Islet precursor cell (in vitro differentiated cells): ENCODE data around the gene KNCN.

Experiments used
- DNase-seq: peaks from one replicate; pipeline ENCODE4 v3.0.0-alpha.2; 2018

KNCN gene

GRCh38 chr1:46523496-46524353 is 27.7 kb downstream of the KNCN start:
- DNase-seq, result no peak

DNA sequence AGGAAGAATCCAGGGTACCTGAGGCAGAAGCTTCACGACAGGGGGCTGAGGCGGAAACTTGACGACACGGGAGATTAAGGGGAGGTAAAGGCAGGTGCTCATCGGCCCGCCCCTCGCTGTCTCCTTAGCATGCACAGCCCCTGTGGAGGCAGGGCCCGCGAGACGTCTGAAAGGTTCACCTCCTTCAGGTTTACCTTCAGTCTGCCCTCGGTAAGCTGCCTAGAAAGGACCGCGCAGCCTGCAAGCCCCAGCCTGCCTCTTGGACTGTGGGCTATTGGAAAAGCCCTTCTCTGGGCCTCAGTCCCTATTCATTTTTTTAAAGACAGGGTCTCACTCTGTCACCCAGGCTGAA is 28.5 kb downstream of the KNCN start:
- no peak for DNase-seq

- no peak for DNase-seq
These were observed 29.1 kb downstream of the KNCN start for GRCh38 chr1:46522184-46522968.

DNA sequence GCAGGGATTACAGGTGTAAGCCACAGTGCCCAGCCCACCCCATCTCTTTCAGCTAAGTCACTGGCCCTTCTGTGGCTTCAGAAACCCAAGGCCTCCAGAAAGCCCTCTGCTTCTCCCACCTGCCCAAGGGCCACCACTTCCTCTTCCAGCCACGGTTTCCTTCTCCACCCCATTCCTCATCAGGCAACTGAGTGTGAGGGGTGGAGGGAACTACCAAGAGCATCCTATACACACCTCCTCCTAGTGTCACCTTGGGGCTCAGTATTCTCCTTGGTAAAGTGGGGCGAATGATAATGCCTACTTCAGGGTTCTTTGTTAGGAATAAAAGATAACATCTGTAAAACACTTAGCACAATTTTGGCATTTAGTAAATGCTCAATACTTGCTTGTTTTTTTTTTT is 30.0 kb downstream of the KNCN start:
- no peak for DNase-seq

DNA sequence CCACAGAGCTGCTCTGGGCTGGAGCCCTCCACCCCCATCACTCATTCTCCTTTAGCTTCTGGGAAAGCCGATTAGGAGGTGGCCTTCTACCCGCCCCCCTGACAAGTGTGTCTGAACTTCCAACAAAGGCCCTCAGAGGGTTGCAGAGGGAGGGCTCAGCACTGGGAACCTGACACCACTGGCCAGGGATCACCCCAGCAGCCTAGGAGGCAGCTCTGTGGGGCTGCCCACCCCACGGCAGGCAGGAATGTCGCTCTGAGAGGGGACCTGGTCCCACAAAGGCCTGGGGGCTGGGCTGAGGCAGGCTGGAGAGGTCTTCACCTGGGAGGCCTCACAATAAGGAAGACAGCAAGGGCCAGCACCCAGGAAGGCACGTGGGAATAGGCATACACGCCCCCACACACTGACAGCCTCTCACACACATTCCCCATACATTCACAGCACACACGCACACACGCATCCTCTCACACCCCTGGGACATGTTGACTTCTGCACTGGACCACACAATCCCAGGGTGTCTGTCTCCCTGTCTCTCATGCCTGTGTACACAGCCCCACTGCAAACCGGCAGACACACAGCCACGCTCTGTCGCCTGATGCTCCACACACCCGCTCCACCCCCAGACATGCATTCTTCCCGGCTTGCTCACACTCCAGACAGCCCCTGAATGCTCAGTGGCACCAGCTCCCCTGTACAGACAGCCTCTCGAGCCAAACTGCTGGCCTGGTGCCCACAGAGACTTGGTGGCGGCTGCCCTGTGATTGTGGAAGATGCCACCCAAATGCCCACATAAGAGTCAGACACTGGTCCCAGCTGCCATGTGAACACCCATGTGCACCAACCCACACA is 31.2 kb downstream of the KNCN start:
- DNase-seq, result peak; percentile 96

DNA sequence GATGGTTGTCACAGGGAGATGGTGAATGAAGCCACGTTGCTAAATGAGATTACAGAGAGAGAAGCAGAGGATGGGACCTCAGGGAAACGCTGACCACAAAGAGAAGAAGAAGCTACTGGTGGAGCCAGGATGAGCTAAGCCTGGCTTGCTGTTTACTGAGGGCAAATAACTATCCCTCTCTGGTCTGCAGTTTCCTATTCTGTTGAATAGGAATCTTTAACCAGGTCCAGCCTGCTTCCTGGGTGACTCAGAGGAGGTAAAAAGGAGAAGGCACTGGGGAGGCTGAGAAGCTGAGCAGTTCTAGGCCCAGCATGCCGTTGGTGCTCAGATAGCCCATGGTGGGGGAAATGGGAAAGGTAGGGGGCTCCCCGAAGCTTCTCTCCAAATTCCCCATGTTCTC is 32.2 kb downstream of the KNCN start:
- DNase-seq, result no peak

DNA sequence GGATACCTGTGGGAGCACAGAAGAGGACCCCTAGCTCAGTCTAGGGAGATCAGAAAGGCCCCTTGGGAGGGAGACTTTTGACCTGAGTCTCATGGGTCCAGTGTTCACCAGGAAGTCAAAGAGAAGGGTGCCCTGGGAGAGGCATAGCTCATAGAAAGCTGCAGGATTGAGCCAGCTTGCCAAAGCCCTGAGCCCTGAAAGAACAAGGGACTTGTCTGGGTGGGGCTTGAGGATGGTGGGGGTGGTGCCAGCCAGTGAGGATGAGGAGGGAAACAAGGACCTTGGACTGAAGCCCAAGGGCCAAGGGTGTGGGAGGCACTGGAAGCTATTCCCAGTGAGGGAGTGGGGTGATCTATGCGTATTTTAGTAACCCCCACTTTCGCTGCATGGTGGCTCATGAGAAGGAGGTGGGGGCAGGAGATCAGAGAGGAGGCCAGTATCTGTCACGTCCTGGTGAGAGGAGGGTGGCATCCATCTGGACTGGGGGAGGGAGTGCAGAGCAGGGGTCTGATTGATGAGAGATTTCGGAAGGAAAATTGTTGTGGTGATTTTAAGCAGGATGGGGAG is 33.4 kb downstream of the KNCN start:
- DNase-seq, result no peak

DNA sequence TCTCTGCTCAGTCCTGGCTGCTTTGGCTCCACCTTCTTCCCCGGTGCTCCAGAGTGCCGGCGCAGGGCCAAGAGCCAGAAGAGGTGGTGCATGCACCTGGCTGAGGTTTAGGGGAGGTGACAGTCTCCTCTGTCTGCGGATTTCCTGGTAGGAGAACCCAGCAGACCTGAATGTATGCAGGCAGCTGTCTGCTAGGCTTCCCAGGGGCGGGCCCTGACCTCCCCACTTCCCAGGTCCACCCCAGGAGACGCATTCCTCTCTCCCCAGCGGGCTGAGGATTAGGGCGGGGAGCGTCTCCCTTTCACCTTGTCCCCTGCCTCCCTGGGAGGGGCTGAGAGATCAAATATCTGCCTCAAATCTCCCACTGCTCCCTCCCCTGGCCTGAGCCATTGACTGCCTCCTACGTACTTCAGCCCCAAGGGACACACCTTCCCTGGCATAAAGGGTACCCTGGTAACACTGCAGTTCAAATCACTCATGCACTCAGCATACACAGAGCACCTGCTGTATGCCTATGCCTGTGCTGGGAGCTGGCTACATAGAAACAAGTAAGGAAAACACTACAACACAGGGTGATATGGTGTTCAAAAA is 34.3 kb downstream of the KNCN start:
- peak; percentile 84 for DNase-seq

- DNase-seq, result no peak
These were observed 35.1 kb downstream of the KNCN start for GRCh38 chr1:46516200-46516950.

DNA sequence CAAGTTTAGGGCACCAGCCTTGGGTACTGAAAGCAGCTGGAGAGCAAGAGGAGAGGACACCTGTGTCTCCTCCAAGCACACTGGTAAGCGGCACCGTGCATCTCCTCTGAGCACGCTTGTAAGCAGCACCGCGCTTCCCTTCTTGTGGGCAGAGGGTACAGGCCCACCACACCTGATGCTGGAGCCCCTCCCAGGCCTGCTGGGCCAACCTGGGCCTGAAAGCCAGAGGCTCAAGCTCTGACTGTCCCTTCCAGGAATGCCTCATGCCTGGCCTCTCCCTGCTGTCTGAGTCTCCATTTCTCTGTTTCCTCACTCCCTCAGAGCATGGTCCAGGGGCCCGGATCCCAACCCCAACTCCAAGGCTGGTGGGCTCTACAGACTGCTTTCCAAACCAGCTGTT is 35.9 kb downstream of the KNCN start:
- no peak for DNase-seq

- no peak for DNase-seq
These were observed 37.9 kb downstream of the KNCN start for GRCh38 chr1:46513536-46513935.

DNA sequence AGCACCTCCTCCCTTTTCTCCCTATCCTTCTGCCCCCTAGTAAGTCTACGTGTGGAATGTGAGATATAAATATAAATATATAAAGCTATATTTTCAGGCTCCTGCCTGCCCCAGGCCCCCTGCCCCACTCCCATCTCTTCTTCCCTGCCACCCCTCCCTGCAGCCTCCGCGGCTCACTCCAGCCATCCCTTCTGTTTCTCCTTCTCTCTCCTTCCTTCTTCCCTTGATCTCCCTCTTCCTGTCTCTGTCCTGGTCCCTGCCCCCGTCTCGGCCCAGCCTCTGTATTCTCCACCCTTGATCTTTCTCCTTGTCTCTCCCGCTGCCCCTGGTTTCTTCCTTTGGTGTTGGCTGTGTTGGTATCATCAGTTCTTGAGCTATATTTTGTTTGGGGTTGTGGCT is 38.7 kb downstream of the KNCN start:
- DNase-seq, result no peak

GRCh38 chr1:46512135-46512791 is 39.2 kb downstream of the KNCN start:
- no peak for DNase-seq

DNA sequence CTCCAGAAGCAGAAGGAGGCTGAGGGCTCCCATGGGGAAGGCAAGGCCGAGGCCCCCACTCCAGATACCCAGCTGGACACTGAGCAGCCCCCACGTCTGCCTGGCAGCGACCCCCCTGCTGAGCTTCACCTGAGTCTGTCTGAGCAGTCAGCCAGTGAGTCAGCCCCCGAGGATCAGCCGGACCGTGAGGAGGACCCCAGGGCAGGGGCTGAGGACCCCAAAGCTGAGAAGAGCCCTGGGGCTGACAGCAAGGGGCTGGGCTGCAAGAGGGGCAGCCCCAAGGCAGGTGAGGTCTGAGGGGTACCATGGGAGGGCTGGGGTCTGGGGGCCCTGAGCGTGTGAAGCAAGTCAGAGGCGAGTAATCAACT is 40.5 kb downstream of the KNCN start:
- DNase-seq, result no peak

DNA sequence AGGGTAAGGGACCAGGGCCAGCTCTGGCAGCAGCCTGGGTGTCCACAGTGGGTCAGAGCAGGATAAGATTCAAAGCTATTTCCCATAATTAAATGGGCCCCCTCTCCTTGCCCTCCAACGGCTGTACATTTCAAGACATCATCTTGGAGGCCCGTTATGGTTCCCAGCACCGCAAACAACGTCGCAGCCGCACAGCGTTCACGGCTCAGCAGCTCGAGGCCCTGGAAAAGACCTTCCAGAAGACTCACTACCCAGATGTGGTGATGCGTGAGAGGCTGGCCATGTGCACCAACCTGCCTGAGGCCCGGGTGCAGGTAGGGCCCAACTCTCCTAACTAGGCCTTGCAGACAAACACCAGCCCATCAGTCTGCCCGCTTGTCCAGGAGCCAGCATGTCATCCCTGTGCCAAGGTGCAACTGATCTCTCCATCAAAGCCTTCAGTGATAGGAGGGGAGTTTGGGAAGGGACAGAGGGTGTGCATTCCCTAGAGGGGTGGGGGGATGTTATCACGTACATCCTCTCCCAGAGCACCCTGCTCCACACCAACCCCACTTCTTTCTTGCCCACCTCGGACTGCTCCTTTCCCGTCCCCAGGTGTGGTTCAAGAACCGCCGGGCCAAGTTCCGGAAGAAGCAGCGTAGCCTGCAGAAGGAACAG is 41.0 kb downstream of the KNCN start:
- DNase-seq, result no peak

- no peak for DNase-seq
These were observed 42.7 kb downstream of the KNCN start for GRCh38 chr1:46508757-46509156.

- no peak for DNase-seq
These were observed 44.8 kb downstream of the KNCN start for GRCh38 chr1:46506470-46507219.

- no peak for DNase-seq
These were observed 48.0 kb downstream of the KNCN start for GRCh38 chr1:46503421-46503820.

DNA sequence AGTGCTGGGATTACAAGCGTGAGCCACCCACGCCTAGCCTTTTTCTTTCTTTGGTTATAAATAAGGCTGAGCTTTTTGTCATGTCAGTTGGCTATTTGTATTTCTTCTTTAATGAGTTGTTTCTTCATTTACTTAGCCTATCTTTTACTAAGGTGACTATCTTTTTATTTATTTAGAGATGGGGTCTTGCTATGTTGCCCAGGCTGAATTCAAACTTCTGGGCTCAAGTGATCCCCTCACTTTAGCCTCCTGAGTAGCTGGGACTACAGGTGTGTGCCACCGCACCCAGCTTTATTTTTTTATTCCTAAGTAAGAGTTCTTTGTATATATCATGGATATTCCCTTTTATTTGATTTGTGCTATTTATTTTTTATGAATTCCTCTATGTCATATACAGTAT is 49.9 kb downstream of the KNCN start:
- no peak for DNase-seq

DNA sequence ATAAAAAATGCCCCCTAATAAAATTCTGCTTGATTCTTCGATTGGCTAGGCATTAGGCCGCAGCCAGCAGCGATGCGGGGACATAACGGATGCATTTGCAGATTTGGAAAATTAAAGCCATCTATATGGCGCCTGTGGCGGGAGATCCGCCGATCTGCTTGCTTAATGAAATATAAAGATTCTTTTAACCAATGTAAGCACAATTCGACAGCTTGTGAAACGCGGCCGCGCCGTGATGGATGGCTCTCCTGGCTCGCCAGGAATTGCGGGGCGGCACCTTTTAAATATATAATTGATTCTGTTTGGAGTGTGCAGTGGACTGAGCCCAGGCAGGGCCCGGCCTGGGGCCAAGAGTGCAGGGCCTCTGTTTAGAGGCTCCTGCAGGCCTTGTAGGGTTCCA is 53.8 kb downstream of the KNCN start:
- DNase-seq, result no peak
